NCI-H748 (cell line): ENCODE results near the gene KLF5.
"Not testable (repeated sequence)": the region's sequence is repeated elsewhere in the genome, so short reads cannot be mapped to it uniquely, and the experiment has no call there.

Experiments used
- DNase-seq: peaks from one replicate; lab custom pipeline; 2025; ENCODE audit not compliant: unreplicated experiment; lab: John Stamatoyannopoulos, UW

The KLF5 gene

GRCh38 chr13:73058736-73059459, at the start of gene KLF5:
Gene KLF5, plus strand, starts transcription at chr13:73059005. Its CDS starts 323 bp downstream, at chr13:73059328.
- DNase-seq: peak; percentile 99

GRCh38 chr13:73011751-73012150, 47.1 kb upstream of the KLF5 start:
- DNase-seq: no peak

GRCh38 chr13:73015805-73016204, 43.0 kb upstream of the KLF5 start:
- DNase-seq: no peak

- DNase-seq: no peak
These were observed 40.5 kb upstream of the KLF5 start for GRCh38 chr13:73018336-73018735.

DNA sequence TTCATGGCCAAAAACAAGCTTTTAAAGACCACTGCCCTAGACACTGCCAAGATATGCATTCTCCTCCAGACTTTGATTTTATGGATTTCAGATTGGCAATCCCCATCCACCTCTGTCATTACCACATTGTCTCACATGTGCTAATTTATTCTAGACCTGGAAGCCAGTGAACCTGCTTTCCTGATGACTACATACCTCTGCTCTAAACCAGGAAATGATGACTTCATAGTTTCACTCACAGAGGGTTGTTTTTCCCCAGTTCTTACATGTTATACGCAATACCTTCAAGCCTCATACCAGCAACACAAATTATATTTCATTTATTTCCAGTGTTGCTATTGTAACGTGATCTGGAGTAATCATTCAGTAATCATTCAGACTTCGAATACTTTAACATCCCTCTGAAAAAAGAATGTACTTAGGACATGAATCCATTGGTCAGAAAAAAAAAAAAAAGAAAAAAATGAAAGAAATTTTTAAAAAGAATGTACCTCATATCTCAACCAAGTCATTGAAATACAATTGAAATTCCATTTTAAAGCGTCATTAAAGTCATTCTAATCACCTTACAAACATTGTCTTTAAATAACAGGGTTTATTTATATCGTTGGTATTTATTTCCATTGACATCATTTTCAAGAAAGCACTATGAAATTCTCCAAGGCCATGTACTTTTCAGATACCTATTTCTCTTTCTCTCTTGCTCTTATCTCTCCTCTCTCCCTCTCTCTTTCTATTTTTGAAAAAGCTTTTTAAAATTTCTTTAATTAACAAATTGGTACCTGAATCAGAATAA, 33.4 kb upstream of the KLF5 start:
- DNase-seq: no peak

- no peak for DNase-seq
These were observed 23.9 kb upstream of the KLF5 start for GRCh38 chr13:73034901-73035300.

- no peak for DNase-seq
These were observed 23.1 kb upstream of the KLF5 start for GRCh38 chr13:73035660-73036059.

DNA sequence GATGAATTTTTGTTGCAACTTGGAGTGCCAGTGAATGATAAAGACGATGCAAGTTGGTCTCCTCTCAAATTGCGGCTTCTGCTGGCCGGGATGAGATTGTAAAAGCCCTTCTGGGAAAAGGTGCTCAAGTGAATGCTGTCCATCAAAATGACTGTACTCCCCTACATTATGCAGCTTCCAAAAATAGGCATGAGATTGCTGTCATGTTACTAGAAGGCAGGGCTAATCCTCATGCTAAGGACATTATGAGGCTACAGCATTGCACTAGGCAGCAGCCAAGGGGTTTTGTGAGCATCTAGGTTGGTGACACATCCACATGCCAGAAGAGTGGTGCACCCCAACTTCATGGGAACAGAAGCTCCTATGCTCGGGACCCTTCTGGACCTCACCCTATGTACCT, 22.2 kb upstream of the KLF5 start:
- no peak for DNase-seq

DNA sequence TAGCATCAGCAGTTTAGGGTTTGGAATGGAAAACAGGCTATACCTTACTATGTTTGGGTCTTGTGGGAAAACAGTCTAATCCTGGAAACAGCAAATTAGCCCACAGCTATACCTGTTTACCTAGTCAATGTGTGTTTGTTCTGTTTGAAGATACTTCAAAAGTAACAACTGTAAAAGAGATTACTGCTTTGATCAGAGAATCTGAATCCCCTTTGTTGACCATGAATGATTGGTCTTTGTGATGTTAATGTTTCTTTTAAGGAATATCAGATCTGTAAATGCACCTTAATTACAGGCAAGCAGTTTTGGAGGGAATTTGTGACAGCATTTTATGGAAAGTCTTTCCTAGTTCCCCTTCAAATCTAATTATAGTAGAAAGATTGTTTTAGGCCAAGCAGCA, 20.7 kb upstream of the KLF5 start:
- DNase-seq: peak; percentile 80

GRCh38 chr13:73039201-73040108, 19.4 kb upstream of the KLF5 start:
- DNase-seq: peak; percentile 85

GRCh38 chr13:73040484-73040883, 18.3 kb upstream of the KLF5 start:
- DNase-seq: no peak

DNA sequence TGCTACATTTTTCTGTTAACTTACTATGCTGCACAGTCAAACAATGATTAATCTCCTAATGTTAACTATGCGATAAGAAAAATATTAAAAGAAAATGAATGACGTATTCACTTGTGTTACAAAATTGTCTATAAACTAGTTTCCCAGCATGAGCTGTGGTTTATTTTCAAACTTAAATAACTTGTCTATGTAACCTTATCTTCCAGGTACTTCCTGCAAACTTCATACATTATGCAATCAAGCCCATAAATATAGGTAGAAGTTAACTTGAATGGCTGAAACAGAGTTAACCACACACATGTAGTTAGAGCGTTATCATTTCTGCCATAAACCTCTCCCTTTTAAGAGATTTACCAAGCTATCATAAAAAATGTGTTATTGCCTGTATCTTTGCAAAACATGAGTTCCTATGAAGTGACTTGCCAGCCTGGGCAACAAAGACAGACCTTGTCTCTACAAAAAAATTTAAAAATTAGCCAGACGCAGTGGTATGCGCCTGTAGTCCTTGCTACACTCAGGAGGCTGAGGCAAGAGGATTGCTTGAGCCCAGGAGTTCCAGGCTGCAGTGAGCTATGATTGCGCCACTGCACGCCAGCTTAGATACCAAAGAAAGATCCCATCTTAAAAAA, 17.7 kb upstream of the KLF5 start:
- DNase-seq: no peak

- DNase-seq: no peak
These were observed 13.8 kb upstream of the KLF5 start for GRCh38 chr13:73045031-73045430.

GRCh38 chr13:73048615-73049014, 10.2 kb upstream of the KLF5 start:
- not testable (repeated sequence) for DNase-seq

- peak; percentile 98 for DNase-seq
These were observed 4.1 kb upstream of the KLF5 start for GRCh38 chr13:73054712-73055111.

- DNase-seq: peak; percentile 69
These were observed 2.8 kb upstream of the KLF5 start for GRCh38 chr13:73055813-73056564.

DNA sequence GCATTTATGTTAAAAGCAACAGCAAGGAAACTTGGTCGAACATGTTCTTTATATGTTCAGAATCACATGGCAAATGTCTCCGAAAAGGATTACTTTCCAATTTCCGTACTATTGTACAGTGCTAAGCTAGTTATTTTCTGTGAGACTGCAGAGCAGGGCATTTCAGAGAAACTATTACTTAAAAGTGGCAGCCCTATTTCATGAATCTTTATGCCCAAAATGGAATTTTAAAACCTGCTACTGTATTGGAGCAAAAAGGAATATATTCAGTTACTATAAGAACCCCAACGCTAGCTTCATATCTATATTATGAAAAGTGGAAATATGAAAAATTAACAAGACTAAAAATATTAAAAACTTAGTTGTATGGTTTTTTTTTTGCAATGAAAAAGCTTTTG, 2.2 kb upstream of the KLF5 start:
- peak; percentile 69 for DNase-seq

GRCh38 chr13:73057284-73058063, 1.3 kb upstream of the KLF5 start:
- DNase-seq: peak; percentile 58

DNA sequence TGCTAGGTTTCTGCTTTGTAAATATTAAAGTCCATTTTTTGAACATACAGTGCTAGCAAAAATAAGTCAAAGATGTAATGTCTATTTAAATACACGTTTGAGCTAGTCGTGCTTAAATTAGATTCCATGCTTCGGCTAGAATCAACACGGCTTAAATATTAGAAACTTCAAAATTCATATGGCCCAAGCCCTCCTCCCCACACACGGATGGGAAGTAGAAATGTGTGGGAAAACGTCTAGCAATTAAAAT, 816 bp upstream of the KLF5 start:
- no peak for DNase-seq

- no peak for DNase-seq
These were observed 421 bp upstream of the KLF5 start for GRCh38 chr13:73058432-73058735.
